GM12875 (cell line): ENCODE data around the gene MYO1G.
"Not testable (repeated sequence)": the region's sequence is repeated elsewhere in the genome, so short reads cannot be mapped to it uniquely, and the experiment has no call there.

Experiments
- H3K4me3 ChIP-seq: one replicate; pipeline ENCODE4 v1.5.1; 2011; ENCODE audit warnings: low read depth, low read length, control low read depth
- CTCF ChIP-seq: IDR thresholded peaks from 2 replicates; pipeline ENCODE4 v1.5.1; 2011; ENCODE audit warnings: low read depth, mild to moderate bottlenecking, control low read depth, inconsistent platforms, low read length, moderate library complexity, borderline replicate concordance; ENCODE audit not compliant: insufficient read depth

Gene MYO1G

GRCh38 chr7:44998153-44998871, 19.5 kb upstream of the MYO1G start:
- peak overlapping the region; percentile 29 for H3K4me3 ChIP-seq
- TF ChIP-seq CTCF: no peak

GRCh38 chr7:44995555-44996493, 17.0 kb upstream of the MYO1G start:
- TF ChIP-seq CTCF: no peak
- no peak overlapping the region for H3K4me3 ChIP-seq

GRCh38 chr7:44994877-44995554, 16.2 kb upstream of the MYO1G start:
- no peak for TF ChIP-seq CTCF
- H3K4me3 ChIP-seq: no peak overlapping the region

- H3K4me3 ChIP-seq: not testable (repeated sequence)
Observed at GRCh38 chr7:44992004-44992795, 13.4 kb upstream of the MYO1G start.

GRCh38 chr7:44990109-44991023, 11.6 kb upstream of the MYO1G start:
- TF ChIP-seq CTCF: no peak
- no peak overlapping the region for H3K4me3 ChIP-seq

GRCh38 chr7:44989132-44989531, 10.3 kb upstream of the MYO1G start:
- no peak for TF ChIP-seq CTCF
- no peak overlapping the region for H3K4me3 ChIP-seq
